Activated naive CD4-positive, alpha-beta T cell (primary cell): ENCODE data around the gene FCN2.

Experiments
- DNase-seq, 4 experiments: peaks; one replicate each; lab custom pipeline; 2025; lab: John Stamatoyannopoulos, UW

The FCN2 gene

GRCh38 chr9:134888603-134889190, 8.1 kb downstream of the FCN2 start:
- DNase-seq = no peak

DNA sequence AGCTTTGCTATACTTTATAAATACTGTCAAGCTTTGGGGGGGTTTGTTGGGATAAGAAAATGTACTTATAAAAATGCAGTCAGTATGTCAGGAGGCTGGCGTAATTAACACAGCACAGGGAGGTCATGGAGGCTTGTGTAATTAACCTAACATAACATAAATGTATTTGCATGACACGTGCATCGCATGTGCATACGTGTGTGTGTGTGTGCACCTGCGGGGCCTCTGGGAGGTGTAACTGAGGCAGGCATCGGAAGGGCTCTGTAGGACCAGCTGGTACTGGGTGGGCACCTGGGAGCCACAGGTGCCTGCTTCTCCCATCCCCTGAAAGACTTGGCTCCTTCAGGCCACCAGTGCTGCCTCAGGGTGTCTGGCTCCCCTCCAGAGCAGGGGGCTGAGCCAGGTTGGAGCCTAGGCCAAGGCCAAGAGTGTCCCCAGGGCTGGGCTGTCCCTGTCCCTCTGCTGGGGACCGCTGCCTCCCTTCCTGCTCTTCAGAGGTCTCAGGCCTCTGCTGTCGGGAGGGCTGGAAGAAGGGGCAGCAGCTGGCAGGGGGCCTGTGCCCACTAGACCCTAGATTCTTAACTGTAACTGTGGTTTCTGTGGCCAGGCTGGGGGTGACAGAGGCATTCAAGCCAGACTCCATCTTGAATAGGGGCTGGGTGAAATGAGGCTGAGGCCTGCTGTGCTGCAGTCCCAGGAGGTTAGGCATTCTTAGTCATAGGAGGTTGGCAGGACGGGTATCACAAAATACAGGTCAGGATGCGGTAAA, 9.0 kb downstream of the FCN2 start:
- DNase-seq = no peak

DNA sequence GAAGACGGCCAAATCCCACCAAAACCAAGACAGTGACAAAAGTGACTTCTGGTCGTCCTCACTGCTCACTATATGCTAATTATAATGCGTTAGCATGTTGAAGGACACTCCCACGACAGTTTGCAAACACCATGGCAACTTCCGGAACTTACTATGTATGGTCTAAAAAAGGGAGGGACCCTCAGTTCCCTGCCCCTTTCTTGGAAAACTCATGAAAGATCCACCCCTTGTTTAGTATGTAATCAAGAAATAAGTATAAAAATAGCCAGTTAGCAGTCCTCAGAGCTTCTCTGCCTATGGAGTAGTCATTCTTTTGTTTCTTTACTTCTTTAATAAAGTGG, 9.5 kb downstream of the FCN2 start:
- no peak for DNase-seq

DNA sequence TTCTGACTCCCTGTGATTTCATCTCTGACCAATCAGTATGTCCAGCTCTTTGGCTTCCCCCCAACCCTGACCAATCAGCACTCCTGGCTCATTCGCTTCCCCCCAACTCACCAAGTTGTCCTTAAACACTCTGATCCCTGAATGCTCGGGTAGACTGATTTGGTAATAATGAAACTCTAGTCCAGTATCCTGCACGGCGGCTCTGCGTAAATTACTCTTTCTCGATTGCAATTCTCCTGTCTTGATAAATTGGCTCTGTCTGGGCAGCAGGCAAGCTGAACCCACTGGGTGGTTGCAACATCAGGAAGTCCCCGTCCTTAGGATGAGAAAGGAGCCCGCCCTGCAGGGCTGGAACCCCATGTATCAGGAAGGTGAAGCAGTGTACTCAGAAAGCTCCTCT, 10.4 kb downstream of the FCN2 start:
- DNase-seq = no peak

- DNase-seq = no peak
Measured at GRCh38 chr9:134891713-134892112, 11.1 kb downstream of the FCN2 start.

DNA sequence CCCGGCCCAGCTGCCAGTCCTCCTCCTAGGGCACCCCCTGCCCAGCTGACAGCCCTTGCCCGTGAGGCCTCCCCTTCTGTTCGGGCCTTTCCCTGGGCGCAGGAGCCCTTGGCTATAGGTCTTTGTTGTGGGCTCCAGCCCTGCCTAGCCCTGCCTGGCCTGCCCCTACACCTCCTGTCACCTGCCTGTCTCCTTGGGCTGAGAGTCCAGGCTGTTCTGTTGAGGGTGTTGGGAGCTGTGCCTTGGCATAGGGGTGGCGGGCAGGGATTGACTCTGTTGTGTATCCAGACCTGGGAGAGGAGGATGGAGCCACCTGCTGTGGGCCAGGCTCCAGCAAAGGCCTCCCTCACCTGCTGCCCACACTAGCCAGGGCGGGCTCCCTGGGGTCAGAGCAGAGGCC, 11.6 kb downstream of the FCN2 start:
- DNase-seq = no peak

DNA sequence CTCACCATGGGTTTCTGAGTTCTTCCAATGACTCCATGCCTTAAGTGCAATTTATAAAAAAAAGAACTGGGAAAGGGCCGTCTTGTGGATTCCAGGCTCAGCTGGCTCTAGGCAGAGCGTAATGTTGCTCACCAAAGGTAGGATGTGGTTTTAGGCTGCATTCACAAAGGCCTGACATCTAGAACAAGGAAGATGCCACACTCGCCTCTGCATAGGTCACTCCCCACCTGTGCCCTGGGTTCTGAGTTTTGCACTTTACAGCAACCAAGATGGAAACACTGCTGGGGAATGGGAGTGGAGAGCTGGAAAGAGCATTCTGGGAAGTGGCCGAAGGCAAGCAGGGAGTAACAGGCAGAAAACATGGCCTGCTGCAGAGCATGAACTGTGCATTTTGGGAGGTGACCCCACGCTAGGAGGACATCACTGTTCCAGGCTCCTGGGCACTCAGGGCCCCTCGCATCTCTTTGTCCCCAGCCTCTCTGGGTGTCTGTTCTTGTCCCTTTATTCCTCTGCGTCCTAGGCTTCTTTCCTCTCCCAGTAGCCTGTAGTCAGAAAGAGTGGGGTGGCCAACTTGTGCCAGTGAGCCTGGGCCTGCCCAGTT, 12.3 kb downstream of the FCN2 start:
- DNase-seq = no peak

- no peak for DNase-seq
Measured at GRCh38 chr9:134894136-134894860, 13.7 kb downstream of the FCN2 start.

DNA sequence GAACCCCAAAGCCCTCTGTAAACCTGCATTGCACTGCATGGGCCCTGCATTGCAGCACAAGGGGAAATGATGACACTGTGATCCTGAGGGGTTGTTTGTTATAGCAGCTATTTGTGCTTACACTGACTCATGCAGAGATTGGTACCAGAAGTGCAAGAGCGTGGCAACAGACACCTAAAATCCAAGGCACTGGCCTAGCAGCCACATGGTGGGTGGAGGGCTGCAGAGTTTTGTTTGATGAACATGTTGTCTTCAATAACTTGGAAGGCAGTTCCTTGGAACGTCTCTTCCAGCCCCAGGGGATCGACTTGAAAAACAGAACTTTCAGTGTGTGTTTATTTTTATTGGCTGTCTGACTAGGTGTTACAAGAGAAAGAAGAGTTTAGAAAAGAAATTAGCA, 14.5 kb downstream of the FCN2 start:
- DNase-seq = no peak

GRCh38 chr9:134895567-134895907, 14.9 kb downstream of the FCN2 start:
- no peak for DNase-seq

DNA sequence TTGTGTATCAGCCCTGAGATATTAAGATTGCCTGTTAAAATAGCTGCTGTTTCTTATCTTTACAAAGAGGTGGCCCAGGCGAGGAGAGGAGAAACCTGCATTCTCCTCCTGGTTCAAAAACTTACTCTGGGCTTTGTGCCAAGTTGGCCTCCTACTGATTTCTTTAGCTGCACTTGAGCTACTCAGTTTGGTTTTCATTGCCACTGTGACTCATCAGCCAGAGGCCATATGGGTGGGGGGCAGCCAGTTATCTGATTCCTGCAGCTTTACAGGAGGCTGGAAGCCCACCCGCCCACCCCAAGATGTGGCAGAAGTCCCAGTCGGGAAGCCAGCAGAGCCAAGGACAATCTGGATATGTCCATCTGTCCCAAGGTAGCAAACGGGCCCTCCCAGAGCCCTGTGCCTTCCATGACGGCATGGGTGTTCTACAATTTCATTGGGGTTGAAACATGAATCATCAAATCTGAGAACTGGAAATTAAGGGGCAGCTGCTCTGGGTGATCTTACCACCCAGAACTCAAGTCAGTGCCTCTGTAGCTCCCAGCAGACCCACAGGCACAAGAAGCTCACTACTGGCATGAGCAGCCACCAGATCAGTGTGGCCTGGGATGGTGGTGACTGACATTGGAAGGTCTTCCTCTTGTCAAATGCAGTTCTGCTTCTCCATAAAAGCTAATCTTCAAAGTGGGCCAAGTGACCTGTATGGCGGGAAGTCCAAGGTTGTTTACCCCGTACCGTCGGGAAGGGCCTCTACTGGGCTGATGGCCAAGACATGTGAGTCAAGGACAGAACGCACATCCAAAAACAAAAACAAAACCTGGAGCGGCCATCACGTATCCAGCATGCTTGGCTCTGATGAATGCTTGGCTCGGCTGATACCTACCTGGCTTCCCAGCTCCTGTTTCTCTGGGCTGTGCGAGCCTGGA, 15.6 kb downstream of the FCN2 start:
- DNase-seq = no peak

- no peak for DNase-seq
Measured at GRCh38 chr9:134896834-134897583, 16.4 kb downstream of the FCN2 start.

GRCh38 chr9:134897584-134898170, 17.1 kb downstream of the FCN2 start:
- no peak for DNase-seq

DNA sequence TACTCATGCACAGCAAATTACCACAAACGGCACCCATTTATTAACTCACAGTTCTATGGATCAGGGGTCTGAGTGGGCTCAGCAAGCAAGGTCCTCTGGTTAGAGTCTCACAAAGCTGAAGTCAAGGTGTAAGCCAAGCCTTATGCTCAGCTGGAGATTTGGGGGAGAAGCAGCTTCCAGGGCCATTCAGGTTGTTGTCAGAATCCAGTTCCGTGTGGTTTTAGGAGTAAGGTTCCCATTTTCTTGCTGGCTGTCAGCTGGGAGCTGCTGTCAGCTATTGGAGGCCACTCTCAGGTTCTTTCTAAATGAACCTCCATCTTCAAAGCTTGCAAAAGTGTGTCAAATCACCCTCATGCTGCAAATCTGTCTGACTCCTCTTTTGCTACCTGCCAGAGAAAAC, 17.7 kb downstream of the FCN2 start:
- DNase-seq = no peak

GRCh38 chr9:134899168-134899567, 18.6 kb downstream of the FCN2 start:
- DNase-seq = no peak

DNA sequence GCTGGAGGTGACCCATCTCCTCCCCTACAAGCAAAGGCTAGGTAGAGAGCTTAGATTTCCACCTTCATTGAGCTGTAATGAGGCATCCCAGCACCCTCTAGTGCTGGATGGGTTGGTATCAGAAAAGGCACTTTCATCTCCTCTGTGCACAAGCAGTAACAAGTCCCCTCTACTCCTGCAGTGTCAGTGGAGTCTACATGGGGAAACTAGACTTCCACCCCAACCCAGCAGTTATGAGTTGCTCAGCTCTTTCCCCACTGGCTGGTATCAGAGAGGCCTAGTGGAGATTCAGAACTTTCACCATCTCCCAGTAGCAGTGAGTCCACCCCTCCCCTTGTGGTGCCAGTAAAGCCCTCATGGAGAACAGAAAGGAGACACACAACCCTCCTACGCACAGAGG, 19.2 kb downstream of the FCN2 start:
- no peak for DNase-seq

DNA sequence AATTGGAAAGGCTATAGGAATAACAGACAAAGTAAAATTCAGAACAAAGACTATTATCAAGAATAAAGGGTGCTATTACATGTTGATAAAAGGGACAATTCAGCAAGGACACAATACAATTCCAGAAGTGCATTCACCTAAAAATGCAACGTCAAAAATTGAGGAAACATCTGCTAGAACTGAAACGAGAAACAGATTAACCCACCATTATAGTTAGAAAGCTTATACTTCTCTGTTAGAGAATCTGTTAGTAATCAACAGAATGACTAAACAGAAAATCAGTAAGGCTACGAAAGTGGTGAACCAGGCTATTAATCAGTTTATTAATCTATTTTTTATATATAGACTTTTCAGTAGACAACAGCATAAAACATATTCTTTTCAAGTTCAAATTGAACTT, 22.3 kb downstream of the FCN2 start:
- no peak for DNase-seq

DNA sequence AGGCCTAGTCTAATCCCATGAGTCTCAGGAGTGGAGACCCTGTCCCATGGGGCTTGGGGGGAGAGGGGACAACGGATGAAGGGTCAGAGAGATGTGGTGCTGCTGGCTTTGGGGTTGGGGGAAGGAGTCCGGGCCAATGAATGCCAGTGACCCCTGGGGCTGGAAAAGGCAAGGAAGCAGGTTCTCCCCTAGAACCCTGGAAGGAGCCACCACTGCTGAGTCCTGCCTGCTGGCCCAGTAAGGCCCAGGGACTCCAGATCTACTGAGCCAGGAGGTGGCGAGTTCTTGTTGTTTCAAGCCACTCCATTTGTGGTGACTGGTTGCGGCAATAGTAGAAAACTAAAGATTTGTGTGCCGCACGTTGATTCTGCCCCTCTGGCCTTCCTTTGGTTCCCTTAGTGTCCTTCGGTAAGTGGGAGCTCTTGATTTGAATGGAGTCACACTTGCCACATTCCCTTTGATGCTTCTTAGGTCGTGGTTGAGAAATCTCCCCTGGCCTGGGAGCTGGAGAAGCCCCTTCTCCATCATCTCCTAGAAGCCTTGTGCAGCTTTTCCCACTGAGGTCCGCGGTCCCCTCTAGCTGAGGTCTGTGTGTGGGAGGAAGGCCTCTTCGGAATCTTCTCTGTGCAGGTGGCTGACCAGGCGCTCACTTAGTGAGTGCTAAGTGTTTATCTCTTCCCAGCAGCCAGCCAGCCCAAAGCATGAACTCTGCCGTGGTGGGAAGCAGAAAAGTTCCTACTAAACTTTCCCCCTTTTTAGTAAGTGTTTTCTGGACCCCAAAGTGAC, 28.1 kb downstream of the FCN2 start:
- no peak for DNase-seq

DNA sequence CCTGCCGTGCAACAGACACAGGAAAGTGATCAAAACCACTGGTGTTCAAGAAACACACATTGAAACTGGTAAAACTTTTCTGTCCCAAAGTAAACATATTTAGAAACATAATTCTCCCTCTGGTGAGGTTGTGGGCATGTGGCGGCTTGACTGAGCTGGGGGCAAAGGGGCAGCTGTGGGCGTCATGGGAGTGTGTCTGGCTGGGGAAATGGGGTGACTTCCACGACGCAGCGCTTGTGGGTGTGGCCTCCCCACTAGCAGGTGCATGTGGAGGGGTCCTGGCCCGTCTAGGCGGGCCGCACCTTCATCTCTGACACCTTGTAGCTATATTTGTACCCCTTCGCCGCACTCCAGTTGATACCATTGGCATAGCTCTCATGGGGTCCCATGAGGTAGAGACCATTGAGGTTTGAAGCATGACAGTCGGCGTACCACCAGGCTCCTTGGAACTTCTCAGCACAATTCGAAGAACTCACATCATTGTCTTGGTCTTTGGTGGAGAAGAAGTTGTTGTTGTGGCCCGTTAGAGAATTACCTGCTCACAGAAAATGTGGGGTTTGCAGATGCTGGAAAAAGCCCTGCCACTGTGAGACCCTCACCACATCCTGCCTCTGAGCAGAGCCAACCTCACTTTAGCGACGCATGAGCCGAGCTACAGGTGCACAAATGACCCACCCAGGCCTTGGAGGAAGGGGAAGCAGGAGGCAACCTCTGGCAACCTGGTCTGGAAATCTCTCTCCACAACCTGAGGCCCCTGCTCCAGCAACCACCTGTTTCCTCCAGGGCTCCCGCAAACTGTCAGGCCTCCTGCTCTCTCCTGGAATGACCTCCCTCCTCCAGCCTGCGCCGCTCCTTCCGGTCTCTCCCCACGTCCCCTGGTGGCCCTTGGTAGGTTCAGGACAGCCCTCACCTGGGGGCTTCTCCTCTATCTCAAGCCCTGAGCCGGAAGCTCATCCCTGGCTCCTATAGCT, 29.2 kb downstream of the FCN2 start:
- no peak for DNase-seq
